ENCODE measurements around the gene ATP6AP2. TPM values are rescaled to one million over a fixed set of nuclear protein-coding genes. Genes with fewer than 3 reads are reported as not detected.
"Not testable (repeated sequence)": the region's sequence is repeated elsewhere in the genome, so short reads cannot be mapped to it uniquely, and the experiment has no call there.

Gene ATP6AP2
- total and polyA plus RNA-seq, 2 donors = 112 to 116 TPM

- no peaks in the 10 kb centered on the region for H3K36me3 ChIP-seq (ENCODE audit: insufficient read depth)
- WGBS = 79% methylated on average over 2 of the region's 2 CpGs
- H3K4me3 ChIP-seq (ENCODE audit: low read depth, low read length) = no peak overlapping the region
- H3K4me1 ChIP-seq (ENCODE audit: insufficient read depth) = no peaks in the 10 kb centered on the region
- no peak for DNase-seq (ENCODE audit: extremely low spot score)
- H3K27ac ChIP-seq (ENCODE audit: low read depth) = no peak overlapping the region
Measured at GRCh38 chrX:40582811-40583210, 2.0 kb downstream of the ATP6AP2 start.

- 55% methylated on average over 1 of the region's 1 CpG for whole genome bisulfite sequencing
Measured at GRCh38 chrX:40587623-40588022, 6.9 kb downstream of the ATP6AP2 start.

GRCh38 chrX:40589616-40590321, 9.0 kb downstream of the ATP6AP2 start:
- WGBS = 93% methylated on average over 6 of the region's 6 CpGs
- not testable (repeated sequence) for H3K36me3 ChIP-seq (ENCODE audit: insufficient read depth); DNase-seq (ENCODE audit: extremely low spot score); H3K4me1 ChIP-seq (ENCODE audit: insufficient read depth); H3K27ac ChIP-seq (ENCODE audit: low read depth); H3K4me3 ChIP-seq (ENCODE audit: low read depth, low read length)

More at GRCh38 chrX:40587623-40588022, 6.9 kb downstream of the ATP6AP2 start:
- H3K4me1 ChIP-seq (ENCODE audit: insufficient read depth); H3K4me3 ChIP-seq (ENCODE audit: low read depth, low read length); H3K36me3 ChIP-seq (ENCODE audit: insufficient read depth); H3K27ac ChIP-seq (ENCODE audit: low read depth); DNase-seq (ENCODE audit: extremely low spot score): not testable (repeated sequence)

- WGBS = 95% methylated on average over 6 of the region's 6 CpGs
- DNase-seq (ENCODE audit: extremely low spot score) = no peak
- H3K36me3 ChIP-seq (ENCODE audit: insufficient read depth) = no peaks in the 10 kb centered on the region
Measured at GRCh38 chrX:40603446-40603845, 22.7 kb downstream of the ATP6AP2 start.

GRCh38 chrX:40607381-40607780, 26.6 kb downstream of the ATP6AP2 start:
- no peak overlapping the region for H3K4me3 ChIP-seq (ENCODE audit: low read depth, low read length)
- H3K4me1 ChIP-seq (ENCODE audit: insufficient read depth) = no peaks in the 10 kb centered on the region
- no peaks in the 10 kb centered on the region for H3K36me3 ChIP-seq (ENCODE audit: insufficient read depth)
- DNase-seq (ENCODE audit: extremely low spot score) = no peak
- WGBS = 57% methylated on average over 3 of the region's 3 CpGs
- no peak overlapping the region for H3K27ac ChIP-seq (ENCODE audit: low read depth)

More at GRCh38 chrX:40603446-40603845, 22.7 kb downstream of the ATP6AP2 start:
- Histone ChIP-seq H3K27ac (ENCODE audit: low read depth) (no peak overlapping the region), H3K4me1 (ENCODE audit: insufficient read depth) (no peaks in the 10 kb centered on the region), H3K4me3 (ENCODE audit: low read depth, low read length) (no peak overlapping the region)

GRCh38 chrX:40612511-40612910, 31.7 kb downstream of the ATP6AP2 start:
- WGBS = 59% methylated on average over 4 of the region's 4 CpGs
- Histone ChIP-seq H3K36me3 (ENCODE audit: insufficient read depth) (no peaks in the 10 kb centered on the region), H3K4me1 (ENCODE audit: insufficient read depth) (no peaks in the 10 kb centered on the region), H3K4me3 (ENCODE audit: low read depth, low read length) (no peak overlapping the region), H3K27ac (ENCODE audit: low read depth) (no peak overlapping the region)
- no peak for DNase-seq (ENCODE audit: extremely low spot score)

GRCh38 chrX:40615976-40616375, 35.2 kb downstream of the ATP6AP2 start:
- Histone ChIP-seq H3K4me1 (ENCODE audit: insufficient read depth) (no peaks in the 10 kb centered on the region), H3K27ac (ENCODE audit: low read depth) (no peak overlapping the region), H3K4me3 (ENCODE audit: low read depth, low read length) (no peak overlapping the region), H3K36me3 (ENCODE audit: insufficient read depth) (no peaks in the 10 kb centered on the region)
- no peak for DNase-seq (ENCODE audit: extremely low spot score)
- 80% methylated on average over 9 of the region's 9 CpGs for WGBS

- H3K36me3 ChIP-seq (ENCODE audit: insufficient read depth) = no peaks in the 10 kb centered on the region
- H3K4me3 ChIP-seq (ENCODE audit: low read depth, low read length) = no peak overlapping the region
- 68% methylated on average over 7 of the region's 7 CpGs for WGBS
- no peaks in the 10 kb centered on the region for H3K4me1 ChIP-seq (ENCODE audit: insufficient read depth)
- no peak overlapping the region for H3K27ac ChIP-seq (ENCODE audit: low read depth)
- no peak for DNase-seq (ENCODE audit: extremely low spot score)
Measured at GRCh38 chrX:40617566-40617965, 36.8 kb downstream of the ATP6AP2 start.

GRCh38 chrX:40622479-40623138, 41.8 kb downstream of the ATP6AP2 start:
- DNase-seq (ENCODE audit: extremely low spot score) = no peak
- Histone ChIP-seq H3K4me3 (ENCODE audit: low read depth, low read length) (no peak overlapping the region), H3K27ac (ENCODE audit: low read depth) (no peak overlapping the region), H3K36me3 (ENCODE audit: insufficient read depth) (no peaks in the 10 kb centered on the region), H3K4me1 (ENCODE audit: insufficient read depth) (no peaks in the 10 kb centered on the region)
- 69% methylated on average over 18 of the region's 18 CpGs for WGBS

GRCh38 chrX:40623139-40623536, 42.4 kb downstream of the ATP6AP2 start, which contains the start of gene MPC1L:
Gene MPC1L, plus strand, starts transcription at chrX:40623428. Its CDS starts 138 bp downstream, at chrX:40623566.
- Histone ChIP-seq H3K4me3 (ENCODE audit: low read depth, low read length) (no peak within 1 kb of the TSS), H3K4me1 (ENCODE audit: insufficient read depth) (no peaks in the 10 kb centered on the region), H3K27ac (ENCODE audit: low read depth) (no peak within 1 kb of the TSS), H3K36me3 (ENCODE audit: insufficient read depth) (no peaks in the 10 kb centered on the region)
- no peak for DNase-seq (ENCODE audit: extremely low spot score)
- 94% methylated on average over 38 of the region's 38 CpGs for WGBS

- no peak overlapping the region for H3K27ac ChIP-seq (ENCODE audit: low read depth)
- peaks cover under 1% of the 10 kb centered on the region for H3K36me3 ChIP-seq (ENCODE audit: insufficient read depth)
- no peak for DNase-seq (ENCODE audit: extremely low spot score)
- no peak overlapping the region for H3K4me3 ChIP-seq (ENCODE audit: low read depth, low read length)
- 93% methylated on average over 32 of the region's 32 CpGs for WGBS
- H3K4me1 ChIP-seq (ENCODE audit: insufficient read depth) = no peaks in the 10 kb centered on the region
Measured at GRCh38 chrX:40623665-40624064, 42.9 kb downstream of the ATP6AP2 start.

- 65% methylated on average over 4 of the region's 4 CpGs for WGBS
- DNase-seq (ENCODE audit: extremely low spot score) = no peak
- Histone ChIP-seq H3K36me3 (ENCODE audit: insufficient read depth) (peaks cover 2% of the 10 kb centered on the region), H3K27ac (ENCODE audit: low read depth) (no peak overlapping the region), H3K4me1 (ENCODE audit: insufficient read depth) (no peaks in the 10 kb centered on the region), H3K4me3 (ENCODE audit: low read depth, low read length) (no peak overlapping the region)
Measured at GRCh38 chrX:40625294-40625693, 44.5 kb downstream of the ATP6AP2 start.

- H3K36me3 ChIP-seq (ENCODE audit: insufficient read depth) = peaks cover 5% of the 10 kb centered on the region
- no peaks in the 10 kb centered on the region for H3K4me1 ChIP-seq (ENCODE audit: insufficient read depth)
- no peak overlapping the region for H3K4me3 ChIP-seq (ENCODE audit: low read depth, low read length)
- no peak for DNase-seq (ENCODE audit: extremely low spot score)
- 92% methylated on average over 5 of the region's 5 CpGs for WGBS
- H3K27ac ChIP-seq (ENCODE audit: low read depth) = no peak overlapping the region
Measured at GRCh38 chrX:40628506-40628905, 47.7 kb downstream of the ATP6AP2 start.

GRCh38 chrX:40632199-40632598, 51.4 kb downstream of the ATP6AP2 start:
- Histone ChIP-seq H3K4me3 (ENCODE audit: low read depth, low read length) (no peak overlapping the region), H3K27ac (ENCODE audit: low read depth) (no peak overlapping the region), H3K36me3 (ENCODE audit: insufficient read depth) (peaks cover 5% of the 10 kb centered on the region), H3K4me1 (ENCODE audit: insufficient read depth) (no peaks in the 10 kb centered on the region)
- 80% methylated on average over 4 of the region's 4 CpGs for WGBS
- DNase-seq (ENCODE audit: extremely low spot score) = no peak
